Transverse colon (tissue), 4 donors: ENCODE data around the gene YBX1. TPM values are rescaled to one million over a fixed set of nuclear protein-coding genes. Genes with fewer than 3 reads are reported as not detected.

Source experiments
- DNase-seq: peaks from one replicate; pipeline ENCODE4 v3.0.0-alpha.2; 2019
- H3K27ac ChIP-seq, 4 donors: fragments of 200-600 bp; sonication (generic); 2 replicates each; pipeline ENCODE4 v1.5.1; 2016 to 2018; ENCODE audit warnings: inconsistent platforms in 4 of 4
- H3K27me3 ChIP-seq: fragments of 200-600 bp; sonication (generic); 2 replicates; pipeline ENCODE4 v1.5.1; 2017; ENCODE audit warnings: inconsistent platforms
- H3K36me3 ChIP-seq, 4 donors: fragments of 200-600 bp; sonication (generic); 2 replicates each; pipeline ENCODE4 v1.5.1; 2017 to 2019; ENCODE audit warnings: inconsistent platforms in 4 of 4
- H3K4me1 ChIP-seq, 4 donors: fragments of 200-600 bp; sonication (generic); 2 replicates each; pipeline ENCODE4 v1.5.1; 2017 to 2020; ENCODE audit warnings: inconsistent platforms in 4 of 4
- H3K4me3 ChIP-seq, 4 donors: fragments of 200-600 bp; sonication (generic); 1 replicate in 1 of 4; 2 replicates in 3 of 4; pipeline versions ENCODE4 v1.5.1 to v1.6.1; 2017 to 2019; ENCODE audit warnings: inconsistent platforms in 4 of 4
- H3K9me3 ChIP-seq, 2 donors: fragments of 200-600 bp; sonication (generic); 2 replicates each; pipeline ENCODE4 v1.5.1; 2017 to 2019; ENCODE audit warnings: inconsistent platforms in 2 of 2
- CTCF ChIP-seq, 5 experiments: fragments of 200-600 bp in 3 of 5; fragments of 450-650 bp in 2 of 5; sonication (generic) in 3 of 5; IDR thresholded peaks; 1 replicate in 2 of 5; 2 replicates in 3 of 5; pipeline ENCODE4 v1.5.1; 2016 to 2017; ENCODE audit warnings: antibody characterized with exemption in 5 of 5, inconsistent platforms in 3 of 5, mild to moderate bottlenecking in 2 of 5, moderate library complexity in 1 of 5
- EP300 ChIP-seq: sonication (generic); formaldehyde crosslinking; IDR thresholded peaks from one replicate; pipeline ENCODE4 v1.6.1; 2017; ENCODE audit warnings: antibody characterized with exemption, low read depth
- POLR2A ChIP-seq: fragments of 450-650 bp; IDR thresholded peaks from one replicate; pipeline ENCODE4 v1.6.1; 2016; ENCODE audit warnings: antibody characterized with exemption, mild to moderate bottlenecking, moderate library complexity
- POLR2AphosphoS5 ChIP-seq, 3 donors: sonication (generic); formaldehyde crosslinking; IDR thresholded peaks; one replicate each; pipeline ENCODE4 v1.6.1; 2016; ENCODE audit warnings: antibody characterized with exemption in 3 of 3
- WGBS, 2 donors: methylation state at CpG; one replicate each; pipeline ENCODE4 v1.1.5; 2018; ENCODE audit warnings: low coverage in 1 of 2; 5-methylcytosine and 5-hydroxymethylcytosine counted together
- in situ Hi-C, 4 donors: fragments of 200-750 bp; cut with MboI; loops; one replicate each; pipeline versions ENCODE4 v1.15.0 to v1.15.1; 2017; ENCODE audit warnings: low sequenced_read_pairs in 3 of 4, low pct_ligation_motif_present in 1 of 4, low pct_unique_long_range_greater_than_20kb in 1 of 4
- intact Hi-C: fragments of 100-400 bp; cut with DNase I; formaldehyde crosslinking; loops from one replicate; pipeline ENCODE4 v1.15.1; 2023; ENCODE audit warnings: low total_unique reads
- total RNA-seq, 4 donors: library from RNA; depleted of rRNA; stranded (reverse); fragments of >200 nt; gene quantifications; one replicate each; pipeline ENCODE4 v1.1.0, GENCODE V29; 2016

The YBX1 gene
- total RNA-seq, 4 donors from 2014 or later = 288 to 403 (median 380) TPM

DNA sequence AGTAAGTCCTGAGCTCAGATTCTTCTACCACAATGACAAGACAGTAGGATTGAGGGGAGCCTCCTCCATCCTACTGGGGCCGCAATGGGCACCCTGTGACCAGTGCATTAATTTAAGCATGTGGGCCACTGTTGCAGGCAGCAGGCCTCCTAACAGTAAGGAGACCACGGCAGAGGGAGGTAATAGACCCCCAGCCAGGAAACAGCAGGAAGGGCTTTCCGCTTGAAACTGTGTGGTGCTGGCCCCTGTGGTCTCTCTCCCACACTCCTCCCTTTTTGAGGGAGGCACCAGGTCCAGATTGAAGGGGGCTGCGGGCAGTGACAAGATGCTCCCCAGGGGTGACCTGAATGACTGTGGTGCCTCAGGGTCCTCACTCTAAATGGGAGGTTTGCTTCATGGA is 59.5 kb downstream of the YBX1 start:
- 100% methylated on average over 2 of the region's 4 CpGs; no CpG with 5 or more reads in 1 of the 2 donors for WGBS, 2 donors
- Histone ChIP-seq H3K9me3 (no peaks in the 10 kb centered on the region), H3K36me3 (no peaks in the 10 kb centered on the region), H3K4me3 (no peak overlapping the region), H3K4me1 (peaks cover 0 to 14% (median under 1%) of the 10 kb centered on the region in 4 donors), H3K27me3 (no peaks in the 10 kb centered on the region), H3K27ac (no peak overlapping the region)
- in situ Hi-C loops = loop anchor here in 2 of 4 donors (10.0 to 25.0 kb wide), 3 partner anchors 167 to 604 kb away; partner anchors contain the start of gene FOXJ3 (in 1 of the 2)
- DNase-seq = no peak
- TF ChIP-seq CTCF (IDR thresholded peaks at IDR 0.05) (no peak), POLR2AphosphoS5 (IDR thresholded peaks at IDR 0.05) (no peak), POLR2A (no peak), EP300 (no peak)
- intact Hi-C loops = loop anchor here (10.0 kb wide), 1 partner anchor 47 kb away; no protein-coding TSS in a partner anchor

- H3K27ac ChIP-seq = no peak overlapping the region
- intact Hi-C loops (loop anchor here (10.0 kb wide), 1 partner anchor 47 kb away; no protein-coding TSS in a partner anchor), in situ Hi-C loops (loop anchor here in 2 of 4 donors (10.0 to 25.0 kb wide), 3 partner anchors 167 to 605 kb away; partner anchors contain the start of gene FOXJ3 (in 1 of the 2))
Measured at GRCh38 chr1:42742141-42742540, 59.9 kb downstream of the YBX1 start.

GRCh38 chr1:42742617-42743316 is 60.5 kb downstream of the YBX1 start:
- WGBS, 2 donors = 84 to 89% methylated on average over 5 to 9 of the region's 9 CpGs
- no peak overlapping the region for H3K27ac ChIP-seq
- no peak for DNase-seq
- H3K4me3 ChIP-seq = no peak overlapping the region
- H3K27me3 ChIP-seq = no peaks in the 10 kb centered on the region
- in situ Hi-C loops (loop anchor here in 2 of 4 donors (10.0 to 25.0 kb wide), 3 partner anchors 168 to 605 kb away; partner anchors contain the start of gene FOXJ3 (in 1 of the 2)), intact Hi-C loops (loop anchor here (10.0 kb wide), 1 partner anchor 48 kb away; no protein-coding TSS in a partner anchor)
- peaks cover 0 to 8% (median 0%) of the 10 kb centered on the region in 4 donors for H3K4me1 ChIP-seq
- H3K36me3 ChIP-seq = no peaks in the 10 kb centered on the region
- no peak for TF ChIP-seq POLR2AphosphoS5 (IDR thresholded peaks at IDR 0.05)
- H3K9me3 ChIP-seq = no peaks in the 10 kb centered on the region

More at GRCh38 chr1:42742141-42742540, 59.9 kb downstream of the YBX1 start:
- 92% methylated on average over 2 to 8 of the region's 8 CpGs for WGBS, 2 donors
- Histone ChIP-seq H3K27me3 (no peaks in the 10 kb centered on the region), H3K36me3 (no peaks in the 10 kb centered on the region), H3K9me3 (no peaks in the 10 kb centered on the region), H3K4me3 (no peak overlapping the region), H3K4me1 (peaks cover 0 to 9% (median 0%) of the 10 kb centered on the region in 4 donors)
- no peak for DNase-seq
- TF ChIP-seq POLR2AphosphoS5 (IDR thresholded peaks at IDR 0.05) = no peak
- no peak for TF ChIP-seq POLR2A
- no peak for TF ChIP-seq EP300
- no peak for TF ChIP-seq CTCF (IDR thresholded peaks at IDR 0.05)

- Histone ChIP-seq H3K36me3 (no peaks in the 10 kb centered on the region), H3K4me1 (peaks cover 0 to 8% (median 0%) of the 10 kb centered on the region in 4 donors), H3K9me3 (no peaks in the 10 kb centered on the region), H3K27me3 (no peaks in the 10 kb centered on the region), H3K4me3 (no peak overlapping the region), H3K27ac (no peak overlapping the region)
- TF ChIP-seq CTCF (IDR thresholded peaks at IDR 0.05) (no peak), POLR2A (no peak), POLR2AphosphoS5 (IDR thresholded peaks at IDR 0.05) (no peak), EP300 (no peak)
- no peak for DNase-seq
- 77 to 92% methylated on average over 5 to 21 of the region's 21 CpGs for WGBS, 2 donors
- intact Hi-C loops (loop anchor here (10.0 kb wide), 1 partner anchor 49 kb away; no protein-coding TSS in a partner anchor), in situ Hi-C loops (loop anchor here in 2 of 4 donors (10.0 to 25.0 kb wide), 3 partner anchors 169 to 606 kb away; partner anchors contain the start of gene FOXJ3 (in 1 of the 2))
Measured at GRCh38 chr1:42743317-42744147, 61.3 kb downstream of the YBX1 start.
